MM.1S (cell line): ENCODE results near the gene NCOA1.
"Not testable (repeated sequence)": the region's sequence is repeated elsewhere in the genome, so short reads cannot be mapped to it uniquely, and the experiment has no call there.

Source experiments
- CTCF ChIP-seq: fragments of 300-600 bp; sonication (generic); IDR thresholded peaks from 2 replicates; pipeline ENCODE4 v1.5.1; 2016; ENCODE audit warnings: antibody characterized with exemption, low read length, mixed read lengths
- EZH2 ChIP-seq: fragments of 300-600 bp; sonication (generic); optimal IDR thresholded peaks from 2 replicates; pipeline ENCODE3; 2017; ENCODE audit warnings: low read depth, mild to moderate bottlenecking, antibody characterized with exemption, low read length, mixed read lengths
- EZH2phosphoT487 ChIP-seq: fragments of 300-600 bp; sonication (generic); IDR thresholded peaks from 2 replicates; pipeline ENCODE4 v1.6.1; 2018; ENCODE audit warnings: antibody characterized with exemption, low read length

GRCh38 chr2:24484677-24485076 lies 6.4 kb upstream of the NCOA1 start:
- TF ChIP-seq CTCF, EZH2, EZH2phosphoT487: not testable (repeated sequence)
